Measurements from ENCODE around the gene FARS2.

Gene FARS2

DNA sequence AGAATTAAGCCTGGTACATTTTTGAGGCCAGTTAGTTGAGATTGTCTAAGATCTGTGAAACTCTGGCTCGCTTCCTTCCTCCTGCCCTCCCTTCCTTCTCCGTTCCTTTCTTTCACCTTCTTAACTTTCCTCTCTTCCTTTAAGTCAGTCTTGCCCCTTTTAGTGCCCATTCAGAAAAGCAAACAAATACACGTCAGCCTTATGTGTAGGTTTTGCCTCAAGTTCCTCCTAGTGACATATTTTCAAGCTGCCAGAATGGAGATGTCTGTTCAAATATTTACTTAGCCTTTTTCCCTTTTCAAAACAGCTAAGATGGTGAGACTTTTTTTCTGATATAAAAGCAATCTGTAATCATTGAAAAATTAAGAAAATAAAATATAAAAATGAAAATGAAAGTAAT is 178.4 kb downstream of the FARS2 start:
- no peak for DNase-seq

- DNase-seq, result no peak
These were observed 181.0 kb downstream of the FARS2 start for GRCh38 chr6:5442319-5442718.

DNA sequence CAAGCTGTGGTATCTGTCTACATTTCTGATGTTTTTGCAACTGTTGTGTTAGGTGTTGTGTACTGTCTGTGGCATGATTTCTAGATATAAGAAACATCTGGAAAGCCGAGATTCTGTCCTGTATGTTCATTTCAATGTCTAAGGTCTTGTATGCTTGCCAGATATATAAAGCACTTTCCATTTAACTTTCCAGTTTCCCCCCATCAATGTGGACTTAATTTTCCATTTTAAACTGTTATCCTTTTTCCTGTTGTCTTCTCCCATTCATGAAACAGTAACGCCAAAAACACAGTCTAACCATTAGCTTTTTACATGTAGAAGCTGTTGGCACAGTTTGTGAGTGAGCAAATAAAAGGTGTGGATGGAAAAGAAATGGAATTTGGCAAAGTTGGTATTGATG is 181.6 kb downstream of the FARS2 start:
- DNase-seq, result no peak

- DNase-seq, result no peak
These were observed 182.2 kb downstream of the FARS2 start for GRCh38 chr6:5443491-5443890.

- peak; percentile 62 for DNase-seq
These were observed 185.2 kb downstream of the FARS2 start for GRCh38 chr6:5446362-5447075.

GRCh38 chr6:5447921-5448320 is 186.6 kb downstream of the FARS2 start:
- DNase-seq, result no peak

DNA sequence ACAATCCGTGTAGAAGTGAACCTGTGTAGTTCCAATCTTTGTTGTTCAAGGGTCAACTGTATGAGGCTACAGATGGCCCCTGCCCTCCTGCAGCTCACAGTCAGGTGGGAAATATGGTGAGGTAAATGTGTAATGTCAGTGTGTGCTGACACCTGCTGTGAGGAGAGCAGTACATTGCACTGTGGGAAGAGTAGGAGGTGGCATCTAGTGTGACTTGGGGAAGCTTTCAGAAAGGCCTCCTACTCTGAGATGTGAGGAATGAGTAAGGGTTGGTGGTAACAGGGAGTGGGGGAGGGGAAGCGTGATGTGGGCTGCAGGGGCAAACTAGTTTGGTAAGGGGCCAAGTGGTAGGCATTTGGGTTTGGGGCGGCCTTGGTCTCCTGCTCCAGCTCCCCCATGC is 188.8 kb downstream of the FARS2 start:
- DNase-seq, result no peak

GRCh38 chr6:5453546-5453945 is 192.2 kb downstream of the FARS2 start:
- no peak for DNase-seq

DNA sequence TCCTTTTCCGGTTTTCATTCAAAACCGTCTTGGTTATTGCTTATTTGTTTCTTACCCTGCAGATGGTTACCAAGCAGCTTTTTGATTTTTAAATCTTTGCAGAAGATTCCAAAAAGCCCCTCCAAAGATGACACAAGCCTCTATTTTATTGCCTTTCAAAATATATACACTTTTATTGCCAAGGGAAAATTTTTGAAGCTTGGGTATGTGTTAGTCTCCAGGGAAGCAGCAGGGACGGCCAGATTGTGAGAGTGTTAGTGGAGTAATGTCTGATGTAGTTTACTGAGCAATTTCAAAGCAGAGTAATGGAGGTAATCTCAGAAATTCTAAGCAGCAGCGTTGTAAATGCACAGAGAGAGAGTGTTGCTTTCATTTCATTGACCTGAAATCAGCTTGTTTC is 193.8 kb downstream of the FARS2 start:
- no peak for DNase-seq

- DNase-seq, result no peak
These were observed 195.7 kb downstream of the FARS2 start for GRCh38 chr6:5457041-5457440.

GRCh38 chr6:5457983-5458683 is 196.8 kb downstream of the FARS2 start:
- no peak for DNase-seq

GRCh38 chr6:5459346-5459745 is 198.0 kb downstream of the FARS2 start:
- DNase-seq, result no peak

GRCh38 chr6:5461365-5461764 is 200.1 kb downstream of the FARS2 start:
- no peak for DNase-seq

- no peak for DNase-seq
These were observed 201.5 kb downstream of the FARS2 start for GRCh38 chr6:5462856-5463255.

DNA sequence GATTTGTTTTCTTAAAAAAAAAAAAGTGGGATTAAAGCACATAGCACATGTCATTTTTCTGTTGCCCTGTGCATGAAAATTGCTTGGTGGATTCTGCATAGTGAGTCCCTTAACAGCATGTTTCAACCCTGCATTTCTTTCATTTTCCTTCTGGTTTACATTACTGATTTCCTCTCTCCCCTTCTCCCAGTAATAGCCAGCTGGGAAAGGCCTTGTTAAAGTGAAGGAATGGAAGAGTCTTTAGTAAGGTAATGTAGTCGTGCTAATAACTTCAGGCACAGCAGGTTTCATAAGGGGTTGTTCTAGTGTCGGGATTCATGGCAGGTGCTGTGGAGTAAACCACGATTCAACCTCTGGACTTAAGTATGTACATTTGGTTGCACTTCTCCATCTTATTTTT is 202.4 kb downstream of the FARS2 start:
- no peak for DNase-seq

- no peak for DNase-seq
These were observed 203.0 kb downstream of the FARS2 start for GRCh38 chr6:5464099-5464885.

DNA sequence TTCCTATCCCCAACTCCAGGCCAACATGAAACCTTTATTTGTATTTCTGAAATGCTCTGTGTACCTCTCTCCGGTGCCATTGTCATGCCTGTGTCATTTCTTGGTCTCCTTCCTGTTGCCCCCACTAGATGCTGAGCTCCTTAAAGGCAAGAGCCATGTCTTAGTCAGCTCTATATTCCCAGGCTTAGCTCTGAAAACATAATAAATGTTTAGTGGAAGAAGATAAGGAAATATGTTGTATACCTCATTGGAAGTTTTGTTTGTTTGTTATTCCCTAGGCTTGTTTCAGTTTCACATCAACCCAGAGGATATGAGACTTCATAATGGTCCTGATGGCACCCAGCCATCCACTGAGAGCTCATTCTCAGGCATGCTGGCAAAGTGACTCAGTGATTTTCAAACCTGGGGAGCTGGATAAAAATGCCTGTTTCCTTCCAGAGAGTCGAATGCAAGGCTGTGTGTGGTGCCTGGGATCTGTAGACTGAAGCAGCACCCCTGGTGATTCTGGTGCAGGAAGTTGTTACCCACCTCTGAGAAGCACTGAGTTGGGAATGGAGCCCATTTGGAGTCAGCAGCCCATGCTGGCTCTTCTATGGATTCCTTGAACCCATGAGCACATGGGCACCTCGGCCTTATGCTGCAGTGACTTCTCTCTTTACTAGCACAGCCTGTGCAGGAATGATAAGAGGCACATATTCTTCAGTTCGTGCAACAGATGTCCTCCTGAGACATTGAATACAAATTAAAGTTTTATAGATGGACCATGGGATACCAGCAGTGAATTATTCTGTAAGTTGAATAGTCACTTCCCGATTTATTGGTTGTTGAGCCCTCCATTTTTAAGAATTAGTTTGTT is 205.2 kb downstream of the FARS2 start:
- DNase-seq, result peak; percentile 53

DNA sequence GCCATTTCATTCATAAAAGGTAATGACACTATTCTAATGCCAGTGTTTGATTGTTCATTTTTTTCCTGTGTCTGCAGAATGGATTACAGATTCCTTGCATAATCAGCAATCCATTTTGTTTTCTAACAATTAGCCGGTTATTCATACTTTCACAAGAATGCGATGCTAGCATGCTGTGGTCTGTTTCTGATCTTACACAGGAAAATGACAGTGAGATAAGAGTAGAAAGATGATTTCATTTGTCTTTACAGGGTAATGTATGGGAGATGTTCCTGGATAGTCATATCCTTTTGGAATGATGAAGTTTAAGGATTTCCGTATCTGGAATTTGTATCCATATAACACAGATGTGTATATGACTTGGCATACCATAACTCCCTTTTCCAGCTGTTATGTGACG is 207.3 kb downstream of the FARS2 start:
- no peak for DNase-seq

DNA sequence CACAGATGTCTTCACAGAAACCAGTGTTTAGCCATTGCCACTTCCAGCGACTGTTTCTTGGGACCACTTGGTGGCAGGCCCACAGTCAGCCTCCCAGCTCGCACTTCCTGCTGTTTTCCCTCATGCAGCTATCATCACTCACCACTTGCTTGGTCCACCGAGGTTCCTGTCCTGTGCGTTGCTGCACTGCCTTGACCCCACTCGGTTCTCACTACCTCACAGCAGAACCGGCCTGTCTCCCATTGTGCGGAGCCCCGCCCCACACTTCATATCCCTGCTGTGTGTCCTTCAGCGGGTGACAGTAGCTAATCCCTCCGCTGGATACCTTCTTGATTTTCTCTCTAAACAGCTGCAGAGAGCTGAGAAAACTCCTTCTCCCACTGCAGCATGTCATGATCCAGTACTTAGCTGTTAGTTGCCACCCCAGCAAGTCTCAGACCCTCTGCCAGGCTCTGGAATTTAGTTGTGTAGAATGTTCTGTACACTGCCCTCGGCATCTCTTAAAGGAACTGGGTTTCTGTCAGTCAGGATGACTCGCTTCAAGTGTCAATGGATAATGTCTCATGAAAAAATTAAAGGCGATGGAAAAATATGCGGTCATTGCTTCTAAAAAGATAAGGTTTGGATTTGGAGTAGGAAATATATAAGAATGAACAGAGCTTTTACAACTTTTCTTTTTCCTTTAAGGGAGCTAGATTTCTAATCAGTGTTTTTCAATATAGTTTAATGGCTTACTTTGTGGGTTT is 208.0 kb downstream of the FARS2 start:
- no peak for DNase-seq

- peak; percentile 60 for DNase-seq
These were observed 209.7 kb downstream of the FARS2 start for GRCh38 chr6:5471044-5471443.

GRCh38 chr6:5471637-5472398 is 210.5 kb downstream of the FARS2 start:
- no peak for DNase-seq
